Left ventricle myocardium inferior (tissue), 1 donor: ENCODE data around the gene GNPTG. TPM values are rescaled to one million over a fixed set of nuclear protein-coding genes. Genes with fewer than 3 reads are reported as not detected.

Experiments
- DNase-seq: peaks from one replicate; pipeline ENCODE4 v3.0.0-alpha.2; 2020
- H3K27ac ChIP-seq: fragments of 200-600 bp; replicated peaks from 2 replicates; pipeline ENCODE4 v1.8.0; 2021
- H3K27me3 ChIP-seq: fragments of 200-600 bp; 2 replicates; pipeline ENCODE4 v1.8.0; 2021; ENCODE audit warnings: low read depth
- H3K36me3 ChIP-seq: fragments of 200-600 bp; 2 replicates; pipeline ENCODE4 v1.8.0; 2021
- H3K4me1 ChIP-seq: fragments of 200-600 bp; 2 replicates; pipeline ENCODE4 v1.8.0; 2021
- H3K4me3 ChIP-seq: fragments of 200-600 bp; 2 replicates; pipeline ENCODE4 v1.8.0; 2021; ENCODE audit warnings: mild to moderate bottlenecking, moderate library complexity
- H3K9me3 ChIP-seq: fragments of 200-600 bp; replicated peaks from 2 replicates; pipeline ENCODE4 v1.8.0; 2021
- CTCF ChIP-seq: fragments of 200-600 bp; IDR thresholded peaks from 2 replicates; pipeline ENCODE4 v1.8.0; 2021; ENCODE audit warnings: antibody characterized with exemption, mild to moderate bottlenecking, borderline replicate concordance
- intact Hi-C: fragments of 100-400 bp; cut with micrococcal nuclease; formaldehyde crosslinking; loops from one replicate; pipeline ENCODE4 v1.11.0; 2022
- total RNA-seq: library from RNA; stranded (reverse); fragmentation: NEBNext Ultra II Directional; extraction: Animal tissue kit (Norgen Biotek cat#: 25700); gene quantifications from one replicate; pipeline ENCODE4 v1.2.1, GENCODE V29; 2021
- donor health status: DM: no; HTN: yes; CAD: no; lungs with severe emphysema.

Gene GNPTG
- total RNA-seq, 1 donor from 2014 or later: 31.8 TPM

DNA sequence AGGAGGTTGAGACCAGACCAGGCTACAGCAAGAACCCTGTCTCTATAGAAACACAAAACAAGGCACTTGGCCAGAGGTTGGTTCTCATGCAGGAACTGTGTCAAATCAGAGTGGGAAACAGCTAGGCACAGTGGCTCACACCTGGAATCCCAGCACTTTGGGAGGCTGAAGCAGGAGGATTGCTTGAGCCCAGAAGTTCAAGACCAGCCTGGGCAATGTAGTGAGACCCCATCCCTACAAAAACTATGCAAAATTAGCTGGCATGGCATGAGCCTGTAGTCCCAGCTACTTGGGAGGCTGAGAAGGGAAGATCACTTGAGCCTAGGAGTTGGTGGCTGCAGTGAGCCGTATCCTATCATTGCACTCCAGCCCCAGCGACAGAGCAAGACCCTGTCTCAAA is 61.1 kb downstream of the GNPTG start:
- Histone ChIP-seq H3K9me3 (no peaks in the 10 kb centered on the region), H3K4me3 (no peak overlapping the region), H3K27me3 (no peaks in the 10 kb centered on the region), H3K27ac (no peak overlapping the region), H3K36me3 (peaks cover 24% of the 10 kb centered on the region), H3K4me1 (peaks cover 43% of the 10 kb centered on the region)
- TF ChIP-seq CTCF: no peak
- DNase-seq: no peak
- intact Hi-C loops: no loop called here

Other genes with a start within 250 kb of the GNPTG start
- gene CACNA1H, start 198.8 kb upstream of the GNPTG start, total RNA-seq: 2.5 TPM
- not detected for gene TPSG1, start 126.7 kb upstream of the GNPTG start, total RNA-seq
- gene TPSB2, start 121.7 kb upstream of the GNPTG start, total RNA-seq: 3.6 TPM
- 3.6 TPM for gene TPSAB1, start 111.2 kb upstream of the GNPTG start, total RNA-seq
- not detected for gene TPSD1, start 95.9 kb upstream of the GNPTG start, total RNA-seq
- 86.2 TPM for gene UBE2I, start 42.3 kb upstream of the GNPTG start, total RNA-seq
- gene BAIAP3, start 18.3 kb upstream of the GNPTG start, total RNA-seq: 3.9 TPM
- 54.9 TPM for gene TSR3, start 53 bp upstream of the GNPTG start, total RNA-seq
- gene UNKL, start 62.8 kb downstream of the GNPTG start, total RNA-seq: 13.4 TPM
- 13.6 TPM for gene UQCC4, start 68.8 kb downstream of the GNPTG start, total RNA-seq
- gene PERCC1, start 79.1 kb downstream of the GNPTG start, total RNA-seq: not detected
- gene CCDC154, start 92.6 kb downstream of the GNPTG start, total RNA-seq: 1.3 TPM
- gene CLCN7, start 123.1 kb downstream of the GNPTG start, total RNA-seq: 45.3 TPM
- not detected for gene PTX4, start 137.0 kb downstream of the GNPTG start, total RNA-seq
- gene TELO2, start 141.4 kb downstream of the GNPTG start, total RNA-seq: 17.7 TPM
- gene TMEM204, start 181.7 kb downstream of the GNPTG start, total RNA-seq: 27.1 TPM